ENCODE measurements around the gene CXCL14.
A peak's percentile ranks its signal among the peaks of the same experiment; 100 is the strongest.

CXCL14 gene

GRCh38 chr5:135582099-135582781, 3.4 kb upstream of the CXCL14 start:
- no peak for TF ChIP-seq CTCF (conservative IDR thresholded peaks at IDR 0.05; ENCODE audit: low read depth, low read length)
- H3K4me3 ChIP-seq (ENCODE audit: low read depth, low read length), result no peak overlapping the region
- no peak for DNase-seq (ENCODE audit: low read depth)

- no peak overlapping the region for H3K4me3 ChIP-seq (ENCODE audit: low read depth, low read length)
- no peak for DNase-seq (ENCODE audit: low read depth)
- no peak for TF ChIP-seq CTCF (conservative IDR thresholded peaks at IDR 0.05; ENCODE audit: low read depth, low read length)
Observed at GRCh38 chr5:135578305-135578684, 496 bp downstream of the CXCL14 start.

- no peak for DNase-seq (ENCODE audit: low read depth)
- TF ChIP-seq CTCF (conservative IDR thresholded peaks at IDR 0.05; ENCODE audit: low read depth, low read length), result no peak
- H3K4me3 ChIP-seq (ENCODE audit: low read depth, low read length), result no peak overlapping the region
Observed at GRCh38 chr5:135577421-135577820, 1.4 kb downstream of the CXCL14 start.

- no peak overlapping the region for H3K4me3 ChIP-seq (ENCODE audit: low read depth, low read length)
- DNase-seq (ENCODE audit: low read depth), result peak; percentile 45
- TF ChIP-seq CTCF (conservative IDR thresholded peaks at IDR 0.05; ENCODE audit: low read depth, low read length), result no peak
Observed at GRCh38 chr5:135576075-135576599, 2.7 kb downstream of the CXCL14 start.

GRCh38 chr5:135574493-135574892, 4.3 kb downstream of the CXCL14 start:
- DNase-seq (ENCODE audit: low read depth), result no peak
- H3K4me3 ChIP-seq (ENCODE audit: low read depth, low read length), result no peak overlapping the region
- TF ChIP-seq CTCF (conservative IDR thresholded peaks at IDR 0.05; ENCODE audit: low read depth, low read length), result no peak

- no peak for DNase-seq (ENCODE audit: low read depth)
- TF ChIP-seq CTCF (conservative IDR thresholded peaks at IDR 0.05; ENCODE audit: low read depth, low read length), result no peak
- no peak overlapping the region for H3K4me3 ChIP-seq (ENCODE audit: low read depth, low read length)
Observed at GRCh38 chr5:135571902-135572301, 6.9 kb downstream of the CXCL14 start.

- no peak for TF ChIP-seq CTCF (conservative IDR thresholded peaks at IDR 0.05; ENCODE audit: low read depth, low read length)
- no peak overlapping the region for H3K4me3 ChIP-seq (ENCODE audit: low read depth, low read length)
- DNase-seq (ENCODE audit: low read depth), result no peak
Observed at GRCh38 chr5:135571066-135571609, 7.7 kb downstream of the CXCL14 start.
